D721Med (cell line): Measurements from ENCODE around the gene ABHD5.

Source experiments
- DNase-seq: peaks from one replicate; pipeline ENCODE4 v3.0.0; 2011; ENCODE audit warnings: low spot score; ENCODE audit not compliant: insufficient read length
- FAIRE-seq: peaks from 2 replicates; lab custom pipeline; 2011; peaks lifted over from hg19 to GRCh38; lab: Jason Lieb, UNC
- CTCF ChIP-seq: IDR thresholded peaks from 2 replicates; pipeline ENCODE4 v1.5.1; 2012; ENCODE audit warnings: mild to moderate bottlenecking, control low read depth; ENCODE audit not compliant: insufficient read depth; ENCODE audit errors: missing control alignments

The ABHD5 gene

GRCh38 chr3:43693594-43693993 is 2.9 kb downstream of the ABHD5 start:
- FAIRE-seq (no peak), DNase-seq (no peak)
- no peak for TF ChIP-seq CTCF

GRCh38 chr3:43695443-43695842 is 4.7 kb downstream of the ABHD5 start:
- FAIRE-seq (no peak), DNase-seq (no peak)
- no peak for TF ChIP-seq CTCF

GRCh38 chr3:43695863-43696262 is 5.1 kb downstream of the ABHD5 start:
- DNase-seq (no peak), FAIRE-seq (no peak)
- TF ChIP-seq CTCF = no peak

- TF ChIP-seq CTCF = no peak
- no peak for FAIRE-seq
- no peak for DNase-seq
These were observed 5.7 kb downstream of the ABHD5 start for GRCh38 chr3:43696441-43696840.

GRCh38 chr3:43696881-43697280 is 6.1 kb downstream of the ABHD5 start:
- TF ChIP-seq CTCF = no peak
- FAIRE-seq (no peak), DNase-seq (no peak)

- FAIRE-seq (no peak), DNase-seq (no peak)
- no peak for TF ChIP-seq CTCF
These were observed 9.1 kb downstream of the ABHD5 start for GRCh38 chr3:43699864-43700263.

- no peak for TF ChIP-seq CTCF
- FAIRE-seq (no peak), DNase-seq (no peak)
These were observed 14.0 kb downstream of the ABHD5 start for GRCh38 chr3:43704697-43705096.
